PFSK-1 (cell line): ENCODE results near the gene UBE3B.

Source experiments
- FOXP2 ChIP-seq: optimal IDR thresholded peaks from 2 replicates; pipeline ENCODE3; 2011; ENCODE audit warnings: borderline replicate concordance, control low read depth, inconsistent platforms; ENCODE audit not compliant: insufficient read depth; ENCODE audit errors: extremely low read length, extremely low read depth
- POLR2AphosphoS5 ChIP-seq: IDR thresholded peaks from 2 replicates; pipeline ENCODE4 v1.6.1; 2012; ENCODE audit warnings: low read depth, mild to moderate bottlenecking, control low read depth, low read length, moderate library complexity
- SIN3A ChIP-seq: IDR thresholded peaks from 2 replicates; pipeline ENCODE4 v1.6.1; 2012; ENCODE audit warnings: mild to moderate bottlenecking, low read length, moderate library complexity, borderline replicate concordance; ENCODE audit not compliant: insufficient read depth
- TAF1 ChIP-seq: IDR thresholded peaks from 2 replicates; pipeline ENCODE4 v1.6.1; 2012; ENCODE audit warnings: low read length, control low read depth, borderline replicate concordance; ENCODE audit not compliant: insufficient read depth

DNA sequence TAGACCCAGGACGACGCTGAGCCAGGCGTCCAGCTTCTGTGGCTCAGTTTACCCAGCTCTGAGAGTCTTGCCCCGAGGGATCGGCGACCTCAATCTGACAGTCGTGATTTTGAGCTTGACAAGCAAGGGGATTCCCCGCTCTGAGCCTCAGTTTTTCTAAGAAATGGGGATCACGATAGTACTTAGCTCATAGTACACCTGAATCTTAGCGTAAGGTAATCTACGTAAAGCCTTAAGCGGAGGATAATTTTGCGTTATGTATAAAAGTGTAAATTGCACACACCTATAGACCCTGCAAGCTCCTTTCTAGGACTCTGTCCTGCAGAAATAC lies 96.4 kb downstream of the UBE3B start:
- TF ChIP-seq POLR2AphosphoS5 (no peak), SIN3A (no peak), TAF1 (no peak), FOXP2 (no peak)
